GM23338 (cell line): ENCODE data around the gene C1orf74. TPM values are rescaled to one million over a fixed set of nuclear protein-coding genes. Genes with fewer than 3 reads are reported as not detected.

Experiments used
- ATAC-seq: fragments of 200-7000 bp; cut with Tn5 transposase; 3 replicates; pipeline ENCODE4 v1.9.1; 2020
- DNase-seq: peaks from one replicate; pipeline ENCODE4 v3.0.0-alpha.2; 2015; ENCODE audit warnings: low spot score
- H2AFZ ChIP-seq: fragments of 200-600 bp; sonication (generic); 2 replicates; pipeline ENCODE4 v1.8.0; 2016; ENCODE audit warnings: antibody characterized with exemption, mild to moderate bottlenecking, moderate library complexity
- H3F3A ChIP-seq: fragments of 200-600 bp; sonication (generic); replicated peaks from 2 replicates; pipeline ENCODE4 v1.8.0; 2017; ENCODE audit warnings: antibody characterized with exemption, mixed run types, low read depth
- H3K27ac ChIP-seq: fragments of 200-600 bp; sonication (generic); 2 replicates; pipeline ENCODE4 v1.6.1; 2016; ENCODE audit warnings: low read depth
- H3K27me3 ChIP-seq: fragments of 200-600 bp; sonication (generic); 2 replicates; pipeline ENCODE4 v1.8.0; 2016; ENCODE audit warnings: mild to moderate bottlenecking, mixed run types, moderate library complexity; ENCODE audit not compliant: insufficient read depth
- H3K36me3 ChIP-seq: fragments of 200-600 bp; sonication (generic); 2 replicates; pipeline ENCODE4 v1.8.0; 2016; ENCODE audit warnings: mild to moderate bottlenecking; ENCODE audit not compliant: insufficient read depth
- H3K4me1 ChIP-seq: fragments of 200-600 bp; sonication (generic); 2 replicates; pipeline ENCODE4 v1.8.0; 2016; ENCODE audit warnings: mild to moderate bottlenecking, moderate library complexity; ENCODE audit not compliant: insufficient read depth
- H3K4me2 ChIP-seq: fragments of 200-600 bp; sonication (generic); 2 replicates; pipeline ENCODE4 v1.7.1; 2017; ENCODE audit warnings: mixed run types
- H3K4me3 ChIP-seq: fragments of 200-600 bp; sonication (generic); 2 replicates; pipeline ENCODE4 v1.6.1; 2016; ENCODE audit warnings: mixed run types
- H3K79me2 ChIP-seq: fragments of 200-600 bp; sonication (generic); replicated peaks from 2 replicates; pipeline ENCODE4 v1.8.0; 2017; ENCODE audit warnings: mild to moderate bottlenecking; ENCODE audit not compliant: insufficient read depth
- H3K9me2 ChIP-seq: fragments of 200-600 bp; sonication (generic); 2 replicates; pipeline ENCODE4 v1.8.0; 2017; ENCODE audit not compliant: insufficient read depth
- H4K20me1 ChIP-seq: fragments of 200-600 bp; sonication (generic); replicated peaks from 2 replicates; pipeline ENCODE4 v1.8.0; 2017; ENCODE audit warnings: mild to moderate bottlenecking; ENCODE audit not compliant: insufficient read depth
- H3K27ac Mint-ChIP-seq: 2 replicates; pipeline ENCODE4 v1.8.0; 2020; ENCODE audit warnings: inconsistent platforms, mild to moderate bottlenecking, moderate library complexity, mixed read lengths
- H3K27me3 Mint-ChIP-seq: 3 replicates; pipeline ENCODE4 v1.8.0; 2022; ENCODE audit warnings: low read depth, mild to moderate bottlenecking, moderate library complexity, mixed read lengths, inconsistent platforms; ENCODE audit not compliant: insufficient read depth, poor library complexity
- H3K36me3 Mint-ChIP-seq: 3 replicates; pipeline ENCODE4 v1.8.0; 2021; ENCODE audit warnings: low read depth, mild to moderate bottlenecking, inconsistent platforms, moderate library complexity, mixed read lengths
- H3K4me1 Mint-ChIP-seq: 3 replicates; pipeline ENCODE4 v1.8.0; 2020; ENCODE audit warnings: mild to moderate bottlenecking, inconsistent platforms, mixed read lengths
- H3K4me3 Mint-ChIP-seq: 3 replicates; pipeline ENCODE4 v1.8.0; 2021; ENCODE audit warnings: moderate library complexity, mild to moderate bottlenecking, inconsistent platforms, mixed read lengths
- H3K9me3 Mint-ChIP-seq: 3 replicates; pipeline ENCODE4 v1.8.0; 2020; ENCODE audit warnings: moderate library complexity, mild to moderate bottlenecking, inconsistent platforms, mixed read lengths
- CREB1 ChIP-seq: fragments of 250-450 bp; sonication (Bioruptor Pico); IDR thresholded peaks from 2 replicates; pipeline ENCODE4 v1.5.0; 2020; ENCODE audit warnings: low read depth, mild to moderate bottlenecking, moderate library complexity
- ETS1 ChIP-seq: IDR thresholded peaks from 2 replicates; pipeline ENCODE4 v1.6.1; 2016; ENCODE audit warnings: antibody characterized with exemption
- EZH2 ChIP-seq: fragments of 200-600 bp; sonication (generic); IDR thresholded peaks from one replicate; pipeline ENCODE4 v1.8.0; 2017; ENCODE audit warnings: antibody characterized with exemption, mild to moderate bottlenecking, low read depth; ENCODE audit not compliant: unreplicated experiment
- EZH2phosphoT487 ChIP-seq: fragments of 200-600 bp; sonication (generic); IDR thresholded peaks from one replicate; pipeline ENCODE4 v1.8.1; 2018; ENCODE audit warnings: antibody characterized with exemption; ENCODE audit not compliant: unreplicated experiment
- JUNB ChIP-seq: IDR thresholded peaks from one replicate; pipeline ENCODE4 v1.6.1; 2016; ENCODE audit warnings: antibody characterized with exemption; ENCODE audit not compliant: unreplicated experiment
- ZNF331 ChIP-seq: fragments of 250-450 bp; sonication (Bioruptor Pico); IDR thresholded peaks from 2 replicates; pipeline ENCODE4 v1.5.0; 2020; ENCODE audit warnings: low read depth, mild to moderate bottlenecking, moderate library complexity
- ZNF462 ChIP-seq: fragments of 250-450 bp; sonication (Bioruptor Pico); IDR thresholded peaks from 2 replicates; pipeline ENCODE4 v1.5.0; 2020; ENCODE audit warnings: mild to moderate bottlenecking, moderate library complexity
- polyA plus RNA-seq: library from polyadenylated mRNA; unstranded; fragments of >200 nt; fragmentation: Nextera tagmentation; extraction: Ambion mirVana; gene quantifications from 2 replicates; pipeline ENCODE4 v1.2.1, GENCODE V29; 2016
- total RNA-seq: library from RNA; depleted of rRNA; stranded (reverse); fragments of >200 nt; shearing (Covaris generic); gene quantifications from 2 replicates; pipeline ENCODE4 v1.2.3, GENCODE V29; 2014

Gene C1orf74
- total and polyA plus RNA-seq, 2 experiments from 2014 or later: 2.8 to 3.9 TPM

- Histone ChIP-seq H3F3A (no peaks in the 10 kb centered on the region), H2AFZ (no peak overlapping the region), H3K4me3 (no peak overlapping the region), H3K27ac (no peak overlapping the region), H4K20me1 (no peaks in the 10 kb centered on the region; the same call in 1 of the 2 replicates), H3K79me2 (peaks cover 11% of the 10 kb centered on the region), H3K9me2 (no peaks in the 10 kb centered on the region), H3K27me3 (no peaks in the 10 kb centered on the region), H3K36me3 (no peaks in the 10 kb centered on the region), H3K4me2 (no peak overlapping the region), H3K4me1 (peaks cover 9% of the 10 kb centered on the region)
- H3K36me3 Mint-ChIP-seq: no peaks in the 10 kb centered on the region
- no peak overlapping the region for H3K27ac Mint-ChIP-seq
- H3K4me1 Mint-ChIP-seq: peaks cover 11% of the 10 kb centered on the region
- ATAC-seq (no peak), DNase-seq (no peak)
- no peak overlapping the region for H3K4me3 Mint-ChIP-seq
- no peaks in the 10 kb centered on the region for H3K9me3 Mint-ChIP-seq
- TF ChIP-seq ETS1: no peak
- TF ChIP-seq CREB1 (CRISPR knock-in tag): no peak
- no peak for TF ChIP-seq EZH2phosphoT487
- TF ChIP-seq ZNF462 (CRISPR knock-in tag): no peak
- no peak for TF ChIP-seq EZH2
- TF ChIP-seq JUNB: no peak
- no peak for TF ChIP-seq ZNF331 (CRISPR knock-in tag)
- H3K27me3 Mint-ChIP-seq: peaks cover 3% of the 10 kb centered on the region
These were observed 23.8 kb upstream of the C1orf74 start for GRCh38 chr1:209808059-209808581.
